HCEC 1CT (cell line): ENCODE measurements around the gene POC1B.

Experiments
- DNase-seq: peaks from one replicate; pipeline ENCODE4 v3.0.0-alpha.2; 2017

POC1B gene

DNA sequence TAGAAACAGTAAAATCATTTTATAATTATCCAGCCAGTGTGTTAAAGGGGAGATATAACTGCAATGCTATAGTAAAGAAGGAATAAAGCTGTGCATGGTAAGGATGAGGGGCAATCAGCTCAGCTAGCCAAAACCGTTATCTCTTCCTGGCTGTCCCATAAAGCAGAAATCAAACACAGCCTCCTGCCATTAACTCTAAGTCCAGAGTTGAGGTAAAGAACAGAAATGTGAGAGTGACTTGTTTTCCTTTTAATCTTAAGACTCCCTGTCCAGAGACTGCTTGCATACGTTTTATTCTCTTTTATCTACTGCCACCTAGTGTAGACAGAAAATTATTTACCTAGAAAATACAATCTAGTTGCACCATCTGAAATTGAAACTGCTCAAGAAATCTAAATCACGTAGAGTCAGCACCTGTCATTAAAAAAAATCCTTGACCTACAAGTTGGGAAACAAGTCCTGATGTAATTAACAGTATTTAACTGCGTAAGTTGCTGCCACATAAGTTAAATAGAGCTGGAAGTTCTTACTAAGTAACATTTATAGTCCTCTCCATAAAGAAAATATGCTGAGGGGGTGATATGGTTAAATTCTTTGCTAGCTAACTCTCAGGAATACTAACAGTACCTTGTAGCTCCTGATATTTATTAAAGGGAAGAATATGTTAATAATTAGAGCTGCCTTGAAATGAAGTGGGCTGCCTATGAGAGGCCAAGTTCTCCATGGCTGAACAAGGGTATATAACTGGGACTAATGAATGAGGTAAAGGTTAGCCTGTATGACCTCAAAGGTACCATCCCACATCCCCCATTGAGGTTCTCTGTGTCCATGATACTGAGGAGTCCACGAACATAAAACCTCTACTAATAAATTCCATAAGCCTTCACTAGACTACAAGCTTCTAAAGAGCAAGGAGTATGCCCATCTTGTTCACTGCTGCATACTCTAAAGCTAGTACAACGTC is 63.9 kb downstream of the POC1B start:
- DNase-seq: peak; percentile 80

DNA sequence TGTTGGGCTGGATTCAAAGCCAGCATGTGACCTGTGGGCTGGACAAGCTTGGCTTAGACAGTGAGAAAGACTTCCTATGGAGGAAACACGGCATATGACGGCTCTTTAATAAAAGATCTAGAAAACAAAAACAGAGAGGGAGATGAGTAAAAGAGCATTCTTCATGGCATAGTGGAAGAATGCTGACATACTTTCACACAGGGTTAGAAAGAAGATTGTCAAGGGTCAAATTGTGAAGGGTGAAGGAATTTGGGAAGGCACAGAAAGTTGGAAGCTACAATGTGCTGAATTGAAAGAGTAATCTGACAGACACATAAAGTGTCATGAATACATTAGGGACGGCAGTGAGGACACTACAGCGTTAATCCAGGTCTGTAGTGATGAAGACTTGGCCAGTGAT is 64.7 kb downstream of the POC1B start:
- peak; percentile 23 for DNase-seq

DNA sequence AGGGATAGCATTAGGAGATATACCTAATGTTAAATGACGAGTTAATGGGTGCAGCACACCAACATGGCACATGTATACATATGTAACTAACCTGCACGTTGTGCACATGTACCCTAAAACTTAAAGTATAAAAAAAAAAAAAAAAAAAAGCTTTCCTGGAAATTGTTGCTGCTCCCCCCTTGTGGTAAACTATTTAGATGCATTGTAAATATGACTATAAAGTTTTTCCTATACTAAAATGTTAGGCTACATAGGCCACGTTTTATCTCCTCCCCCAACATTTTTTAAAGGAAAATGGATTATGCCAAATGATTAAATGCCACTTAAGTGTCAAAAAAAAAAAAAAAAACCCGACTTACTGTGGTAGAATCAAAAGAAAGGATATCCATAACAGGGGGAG is 66.6 kb downstream of the POC1B start:
- DNase-seq: peak; percentile 36

DNA sequence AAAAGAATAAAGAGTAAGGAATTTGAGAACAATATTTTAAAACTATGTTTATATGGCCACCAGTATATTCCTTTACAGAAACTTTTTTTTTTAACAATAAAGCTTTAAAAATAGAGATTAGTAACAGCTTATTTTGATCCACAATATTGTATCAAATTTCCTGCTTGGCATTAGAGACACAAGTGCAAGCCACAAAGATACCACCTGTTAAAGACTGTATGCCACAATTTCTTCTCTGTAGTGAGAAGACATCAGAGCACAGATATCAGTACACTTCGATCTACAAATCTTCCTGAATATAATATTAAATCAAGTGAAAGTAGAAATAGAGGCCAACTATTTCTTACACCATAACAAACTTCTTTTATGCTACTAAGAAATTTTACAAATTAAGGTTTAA is 69.3 kb downstream of the POC1B start:
- no peak for DNase-seq

DNA sequence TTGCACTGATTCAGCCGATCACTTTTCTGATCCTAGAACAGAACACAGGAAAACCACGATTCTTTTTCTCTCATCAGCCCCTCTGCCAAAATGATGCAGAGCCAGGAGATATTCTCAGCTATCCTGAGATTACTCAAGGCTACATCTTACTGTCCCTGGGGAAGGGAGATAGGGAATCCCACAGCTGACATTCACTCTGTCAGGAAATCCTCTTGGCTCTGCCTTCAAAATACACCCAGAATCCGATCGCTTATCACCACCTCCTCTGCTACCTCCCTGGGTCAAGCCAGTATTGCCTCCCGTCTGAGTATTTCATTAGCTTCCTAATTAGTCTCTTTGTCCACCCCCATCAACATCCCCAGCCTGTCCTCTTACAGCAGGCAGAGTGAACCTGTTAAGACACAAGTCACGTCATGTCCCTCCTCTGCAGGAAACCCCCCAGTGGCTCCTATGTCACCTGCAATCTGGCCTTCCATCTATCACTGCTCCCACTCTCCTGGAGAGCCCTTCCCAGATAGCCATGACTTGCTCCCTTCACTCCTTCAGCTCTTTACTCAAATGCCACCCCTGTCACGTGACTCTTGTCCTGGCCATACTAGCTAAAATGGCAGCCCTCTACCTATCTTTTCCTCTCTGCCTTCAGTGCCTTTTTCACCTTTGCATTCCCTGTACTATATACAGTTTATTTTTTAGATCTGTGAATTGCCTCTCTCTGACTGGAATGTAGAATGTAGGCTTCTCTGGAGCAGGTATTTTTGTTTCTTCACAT is 71.6 kb downstream of the POC1B start:
- DNase-seq: no peak

DNA sequence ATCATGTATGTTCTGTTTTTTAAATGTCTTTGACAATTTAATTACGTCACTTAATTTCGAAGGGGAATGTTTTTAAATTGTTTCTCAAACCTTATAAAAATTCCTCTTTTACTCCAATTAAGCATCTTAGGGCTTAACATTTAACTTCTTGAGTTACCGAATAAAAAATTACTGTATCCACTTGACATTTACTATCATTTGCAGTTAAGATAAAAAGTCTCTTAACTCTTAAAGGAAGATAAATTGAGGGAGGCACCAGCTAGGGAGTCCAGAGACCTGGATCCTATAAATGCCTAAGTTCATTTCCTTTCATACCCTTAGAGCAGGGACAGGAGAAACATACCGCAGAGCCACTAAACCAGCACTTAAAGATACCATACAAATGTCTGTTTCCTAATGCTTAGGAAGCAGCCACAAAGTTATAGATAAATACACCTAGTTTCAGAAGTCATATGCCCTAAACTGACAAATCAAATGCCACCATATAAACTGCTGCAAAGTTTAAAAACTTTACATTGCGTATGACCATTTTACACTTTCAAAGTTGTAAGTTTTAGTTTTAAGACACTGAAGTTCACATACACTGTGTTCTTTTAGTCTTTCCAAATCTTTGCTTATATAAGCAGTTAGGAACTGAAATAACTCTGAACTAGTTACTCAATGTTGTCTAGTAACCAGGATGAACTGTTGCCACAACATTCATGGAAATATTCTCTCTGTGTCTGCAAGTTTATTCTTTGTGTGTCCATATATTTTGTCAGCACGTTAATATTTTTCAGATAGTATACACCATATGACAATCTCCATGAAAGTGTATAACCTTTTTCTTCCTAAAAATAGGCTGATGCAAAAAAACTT is 72.5 kb downstream of the POC1B start:
- peak; percentile 59 for DNase-seq

DNA sequence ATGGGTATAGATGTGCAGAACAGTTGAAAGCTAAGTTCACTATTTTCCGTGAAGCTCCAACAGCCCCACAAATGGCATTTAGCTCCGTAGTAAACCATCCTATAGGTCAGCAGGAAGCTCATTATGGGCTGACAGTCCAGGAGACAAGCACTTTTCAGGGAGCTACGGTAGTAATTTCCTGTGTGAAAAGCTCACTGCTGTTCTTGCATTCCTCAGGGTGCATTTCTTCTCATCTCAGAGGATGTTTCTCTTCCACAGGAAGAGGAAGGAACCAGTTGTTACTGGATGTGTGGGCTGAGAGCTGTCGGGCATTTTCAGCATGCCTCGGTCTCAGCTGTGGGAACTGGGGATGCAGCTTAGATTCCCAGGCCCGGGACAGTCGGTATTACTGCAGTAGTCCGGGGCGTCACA is 74.0 kb downstream of the POC1B start:
- DNase-seq: peak; percentile 80

DNA sequence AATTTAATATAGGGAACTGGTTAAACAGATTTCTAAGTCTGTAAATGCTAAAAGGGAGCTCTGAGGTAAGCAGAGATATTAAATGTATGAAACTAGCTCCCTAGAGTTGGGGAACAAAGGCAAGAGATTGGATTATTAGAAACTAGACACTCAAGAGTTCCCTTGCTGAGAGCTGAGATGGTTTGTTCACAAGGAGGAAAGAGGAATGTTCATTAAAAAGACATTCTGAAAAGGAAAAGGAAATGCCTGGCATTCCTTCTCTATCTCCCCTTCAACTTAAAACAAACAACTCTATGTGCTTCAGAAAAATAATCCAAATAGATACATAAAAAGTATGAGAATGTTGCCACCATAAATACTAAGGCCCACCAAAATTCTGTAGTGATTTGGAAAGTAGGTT is 74.9 kb downstream of the POC1B start:
- peak; percentile 62 for DNase-seq

DNA sequence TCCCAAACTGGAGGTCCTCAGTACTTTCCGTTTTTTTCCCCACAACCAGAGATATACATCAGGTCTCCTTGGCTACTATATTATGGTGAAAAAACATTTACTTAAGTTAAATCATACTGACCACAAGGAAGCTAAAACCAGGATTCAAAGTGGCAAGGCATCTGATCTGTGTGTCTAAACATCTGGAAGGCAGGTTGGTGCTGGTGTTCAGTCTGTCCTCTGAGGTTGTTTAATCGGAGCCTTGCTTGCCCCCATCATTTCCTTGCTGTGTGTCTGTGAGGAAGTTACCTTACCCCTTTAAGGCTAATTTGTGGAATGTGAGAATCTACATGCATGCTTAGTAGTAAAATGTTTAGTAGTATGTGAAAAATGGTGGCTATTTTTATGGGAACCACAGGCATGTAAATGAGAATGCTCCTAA is 76.9 kb downstream of the POC1B start:
- DNase-seq: no peak

DNA sequence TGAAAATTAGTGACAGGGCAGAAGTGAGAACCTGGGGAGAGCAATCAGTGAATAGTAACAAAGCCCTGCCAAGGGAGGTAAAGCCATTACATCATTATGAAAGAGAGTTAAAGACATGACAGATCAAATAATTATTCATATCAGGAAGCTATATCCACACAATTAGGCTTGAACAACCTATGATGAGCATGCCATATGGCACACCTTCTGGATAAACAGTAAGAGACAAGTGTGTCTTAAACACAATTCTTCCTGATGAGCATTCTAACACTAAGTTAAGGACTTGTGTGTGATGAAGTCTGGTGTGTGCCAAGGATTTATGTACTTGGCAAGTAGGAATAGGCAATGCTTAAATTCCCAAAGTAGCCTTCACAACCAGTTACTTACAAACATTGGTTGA is 77.3 kb downstream of the POC1B start:
- no peak for DNase-seq

DNA sequence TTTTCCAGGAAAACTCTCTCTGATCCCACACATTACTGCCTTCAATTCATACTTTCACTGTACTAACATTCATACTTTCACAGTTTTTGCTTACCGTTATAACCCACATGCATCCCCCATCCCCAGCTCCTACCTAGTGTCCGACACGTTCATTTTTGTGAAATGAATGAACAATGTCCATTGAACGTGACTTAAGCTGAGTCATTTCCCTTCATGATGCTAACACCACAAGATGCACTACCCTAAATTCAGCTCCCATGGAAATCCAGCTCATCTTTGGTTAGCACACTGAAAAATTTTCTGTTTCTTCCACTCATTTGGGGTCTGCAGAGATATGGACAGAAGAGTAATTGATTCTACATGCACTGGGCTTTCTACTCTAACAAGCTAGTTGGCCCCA is 85.9 kb downstream of the POC1B start:
- peak; percentile 74 for DNase-seq

DNA sequence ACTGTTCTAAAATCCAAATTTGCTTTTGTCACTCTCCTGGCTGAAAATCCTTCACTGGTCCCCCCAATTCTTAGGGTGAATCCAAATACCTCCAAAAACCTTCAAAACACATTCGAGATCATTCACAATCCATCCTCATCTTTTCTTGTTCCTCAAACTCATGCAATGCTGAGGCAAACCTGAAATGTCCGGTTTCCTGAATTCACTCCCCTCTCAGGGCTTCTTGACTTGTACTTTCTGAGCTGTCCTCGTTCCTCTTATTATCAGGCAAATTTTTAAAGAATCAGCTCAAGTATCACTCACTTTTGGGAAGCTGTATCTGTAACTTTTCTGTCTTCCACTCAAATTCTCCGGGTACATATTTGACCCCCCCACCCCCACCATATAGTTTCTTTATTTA is 88.6 kb downstream of the POC1B start:
- no peak for DNase-seq

DNA sequence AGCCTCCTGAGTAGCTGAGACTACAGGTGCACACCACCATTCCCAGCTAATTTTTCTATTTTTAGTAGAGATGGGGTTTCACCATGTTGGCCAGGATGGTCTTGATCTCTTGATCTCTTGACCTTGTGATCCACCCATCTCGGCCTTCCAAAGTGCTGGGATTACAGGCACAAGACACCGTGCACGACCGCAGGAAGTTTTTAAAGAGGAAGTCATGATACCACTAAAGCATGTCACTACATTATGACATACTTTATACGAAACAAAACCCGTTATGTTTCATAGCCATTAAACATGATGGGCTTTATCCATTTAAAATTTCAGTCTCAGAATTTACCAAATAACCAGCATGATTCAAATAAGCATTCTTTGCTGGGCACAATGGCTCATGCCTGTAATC is 89.8 kb downstream of the POC1B start:
- no peak for DNase-seq

DNA sequence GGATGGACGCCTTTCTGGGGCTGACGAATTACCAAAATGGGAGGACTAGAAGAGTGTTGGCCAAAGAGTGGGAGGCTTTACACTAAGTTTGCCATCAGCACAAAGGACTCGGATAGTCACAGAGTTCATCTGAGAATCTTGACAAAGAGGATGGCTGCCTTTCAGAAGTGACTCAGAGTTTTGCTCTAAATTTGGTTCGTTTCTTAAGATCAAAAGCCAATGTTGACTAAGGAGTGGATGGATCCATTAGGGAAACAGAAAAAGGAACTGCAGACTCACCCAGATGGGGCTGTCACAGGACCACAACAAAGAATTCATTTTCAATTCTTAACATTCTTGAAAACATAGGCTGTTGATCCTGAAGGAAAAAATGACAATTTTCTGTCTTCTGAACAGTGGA is 92.2 kb downstream of the POC1B start:
- no peak for DNase-seq

DNA sequence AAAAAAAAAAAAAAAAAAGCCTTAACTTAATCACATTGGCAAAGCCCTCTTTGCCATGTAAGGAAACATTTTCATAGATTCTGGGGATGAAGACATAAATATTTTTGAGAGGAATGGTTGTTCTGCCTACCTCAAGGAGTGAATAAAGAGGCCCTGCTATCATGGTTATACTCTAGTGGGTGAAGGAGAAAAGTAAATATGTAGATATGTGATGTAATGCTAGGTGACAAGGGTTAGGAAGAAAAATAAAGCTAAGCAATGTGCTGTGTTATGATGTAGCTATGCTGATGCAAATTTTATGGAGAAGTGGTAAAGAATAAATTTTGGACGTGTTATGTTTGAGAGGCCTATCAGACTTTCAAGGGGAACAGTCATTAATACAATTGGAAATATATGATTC is 93.5 kb downstream of the POC1B start:
- DNase-seq: no peak

DNA sequence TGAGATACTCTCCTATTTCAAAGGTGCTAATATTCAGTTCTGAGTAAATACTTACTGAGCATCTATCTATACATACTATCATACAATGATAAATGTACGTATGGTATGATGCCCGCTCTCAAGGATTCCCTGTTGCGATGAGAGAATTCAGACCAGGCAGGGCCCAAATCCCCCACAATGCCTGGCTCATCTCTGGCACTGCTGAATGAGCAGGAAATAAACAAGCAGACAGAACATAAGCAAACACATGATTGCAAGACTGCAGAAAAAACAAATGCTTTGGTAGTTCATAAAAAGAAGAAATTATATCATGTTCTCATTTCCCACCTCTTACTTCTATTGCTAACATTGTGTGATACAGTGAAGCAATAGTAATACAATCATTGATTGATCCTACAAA is 96.3 kb downstream of the POC1B start:
- DNase-seq: no peak

DNA sequence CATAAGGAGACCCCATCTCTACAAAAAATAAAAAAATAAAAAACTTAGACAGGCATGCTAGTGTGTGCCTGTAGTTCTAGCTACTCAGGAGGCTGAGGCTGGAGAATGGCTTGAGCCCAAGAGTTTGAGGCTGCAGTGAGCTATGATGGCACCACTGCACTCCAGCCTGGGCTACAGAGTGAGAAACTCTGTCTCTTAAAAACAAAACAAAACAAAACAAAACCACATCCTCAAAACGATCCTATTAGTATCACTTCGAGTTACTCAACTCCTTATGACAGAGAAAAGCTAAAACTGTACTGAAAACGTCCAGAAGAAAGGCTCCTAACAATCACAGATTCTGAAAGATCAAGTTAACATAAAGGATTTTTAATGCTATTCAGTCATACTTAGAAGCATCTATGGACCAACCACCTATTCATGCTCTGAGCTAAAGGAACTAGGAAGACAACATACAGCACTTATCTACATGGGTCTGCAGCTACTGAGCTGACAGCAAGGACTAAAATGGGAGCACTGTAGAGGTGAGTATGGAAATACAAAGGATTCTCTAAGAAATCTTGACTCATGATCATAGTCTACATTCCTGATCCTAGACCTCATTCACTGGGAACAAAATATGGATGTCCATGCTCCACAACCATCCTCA is 98.2 kb downstream of the POC1B start:
- DNase-seq: peak; percentile 37

DNA sequence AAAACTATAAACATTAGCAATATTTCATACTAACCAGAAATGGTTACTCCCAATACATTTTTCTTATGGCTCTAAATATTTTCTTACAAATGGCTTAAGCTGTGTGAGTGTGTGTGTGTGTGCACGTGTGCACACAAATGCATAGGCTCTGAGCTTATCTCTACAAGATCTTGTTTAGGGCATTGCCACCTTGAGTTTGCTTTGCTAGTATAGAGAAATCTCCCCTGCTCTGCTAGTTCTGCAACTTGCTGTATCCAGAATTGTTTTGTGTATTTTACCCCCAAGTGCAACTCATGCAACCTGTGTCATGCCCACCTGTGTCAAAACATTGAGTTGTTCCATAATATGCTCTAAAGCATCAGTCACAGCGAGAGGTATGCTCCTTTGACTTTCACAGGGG is 101.0 kb downstream of the POC1B start:
- no peak for DNase-seq

DNA sequence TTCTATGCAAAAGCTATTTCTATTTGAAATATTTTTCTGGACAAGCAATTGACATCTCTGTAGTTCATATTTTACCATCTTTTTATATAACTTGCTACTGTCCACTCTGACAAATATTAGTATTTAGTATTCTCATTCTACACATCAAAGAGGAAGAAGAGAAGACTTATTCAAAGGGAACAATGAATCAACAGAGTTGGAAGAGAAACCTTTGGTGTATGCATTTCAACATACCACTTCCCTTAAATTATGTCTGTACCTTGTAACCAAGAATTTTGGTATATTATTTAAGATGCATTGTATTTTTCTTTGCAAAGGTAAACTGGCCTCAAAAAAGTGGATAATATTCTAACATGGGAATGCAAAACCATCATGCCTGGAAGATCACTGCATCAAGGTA is 101.5 kb downstream of the POC1B start:
- DNase-seq: no peak

DNA sequence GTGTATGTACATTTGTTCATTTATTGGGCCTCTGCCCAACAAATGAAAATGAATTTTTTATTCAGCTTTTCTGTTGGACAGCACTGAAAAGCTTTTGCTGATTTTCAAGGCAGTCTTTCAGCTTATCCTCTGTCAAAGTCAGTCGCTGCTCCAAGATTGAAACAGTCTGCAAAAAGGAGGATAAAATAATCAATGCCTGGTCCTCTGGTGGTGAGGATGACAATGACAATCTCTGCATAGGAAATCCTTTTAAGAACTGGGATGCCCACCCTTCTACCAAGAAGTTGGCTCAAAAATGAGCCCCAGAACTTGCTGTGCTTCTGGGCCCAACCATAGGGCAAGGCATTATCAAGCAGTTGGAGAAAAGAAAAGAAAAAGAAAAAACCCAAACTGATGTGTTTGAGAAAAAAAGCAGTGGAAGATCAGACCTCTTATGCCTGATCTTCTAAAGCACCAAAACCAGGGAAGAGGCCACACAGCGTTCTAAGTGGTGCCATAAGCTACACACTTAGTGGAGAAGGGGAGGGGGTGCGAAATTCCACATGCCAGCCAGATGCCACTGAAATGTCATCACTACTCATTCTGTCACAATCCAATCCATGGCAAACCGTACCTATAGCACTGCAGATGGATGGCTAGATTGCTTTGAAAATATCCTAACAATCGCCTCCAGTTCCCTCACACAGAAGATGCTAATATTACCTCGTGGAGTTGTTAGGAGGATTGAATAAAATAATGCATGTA is 104.6 kb downstream of the POC1B start:
- DNase-seq: no peak

DNA sequence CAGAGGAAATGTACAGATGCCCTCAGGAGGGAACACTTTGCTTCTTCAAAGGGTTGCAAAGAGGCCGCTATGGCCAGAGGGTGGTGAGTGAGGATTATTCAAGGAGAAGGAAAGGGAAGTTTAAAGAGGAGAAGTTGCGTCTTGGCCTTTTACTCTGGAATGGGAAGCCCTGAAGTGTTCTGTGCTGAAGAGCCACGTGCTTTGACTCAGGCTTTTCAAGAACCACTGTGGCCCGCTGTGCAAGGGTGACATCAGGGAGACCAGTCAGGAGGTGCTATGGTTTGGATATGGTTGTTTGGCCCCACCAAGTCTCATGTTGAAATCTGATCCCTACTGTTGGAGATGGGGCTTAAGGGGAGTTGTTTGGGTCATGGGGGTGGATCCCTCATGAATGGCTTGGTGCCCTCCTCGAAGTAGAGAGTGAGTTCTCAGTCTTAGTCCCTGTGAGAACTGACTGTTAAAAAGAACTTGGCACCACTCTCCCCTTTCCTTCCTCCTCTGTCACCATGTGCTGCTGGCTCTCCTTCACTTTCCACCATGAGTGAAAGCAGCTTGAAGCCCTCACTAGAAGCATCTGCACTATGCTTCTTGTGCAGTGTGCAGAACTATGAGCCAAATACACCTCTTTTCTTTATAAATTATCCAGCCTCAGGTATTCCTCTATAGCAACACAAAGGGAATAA is 107.5 kb downstream of the POC1B start:
- DNase-seq: no peak
